ENCODE data around the gene MAPRE2.

- TF ChIP-seq EZH2 (IDR thresholded peaks at IDR 0.05; ENCODE audit: low read depth) = no peak
- no peak for TF ChIP-seq CTCF (conservative IDR thresholded peaks at IDR 0.05)
Measured at GRCh38 chr18:35191698-35192025, 150.4 kb downstream of the MAPRE2 start.

All from PC-9 (cell line).